Upper lobe of right lung (tissue), 1 donor: ENCODE data around the gene LDB2. TPM values are rescaled to one million over a fixed set of nuclear protein-coding genes. Genes with fewer than 3 reads are reported as not detected.

ENCODE experiments used
- ATAC-seq: fragments of 200-7000 bp; cut with Tn5 transposase; one replicate; pipeline ENCODE4 v1.9.1; 2020; ENCODE audit warnings: mild to moderate bottlenecking, moderate library complexity
- DNase-seq: peaks from one replicate; pipeline ENCODE4 v3.0.0-alpha.2; 2020
- H3K27ac ChIP-seq: fragments of 200-600 bp; one replicate; pipeline ENCODE4 v1.8.0; 2022
- H3K27me3 ChIP-seq: fragments of 200-600 bp; one replicate; pipeline ENCODE4 v1.8.0; 2022; ENCODE audit warnings: mild to moderate bottlenecking
- H3K36me3 ChIP-seq: fragments of 200-600 bp; one replicate; pipeline ENCODE4 v1.8.0; 2022
- H3K4me1 ChIP-seq: fragments of 200-600 bp; one replicate; pipeline ENCODE4 v1.8.0; 2022
- H3K4me3 ChIP-seq: fragments of 200-600 bp; one replicate; pipeline ENCODE4 v1.8.0; 2022; ENCODE audit warnings: mild to moderate bottlenecking
- H3K9me3 ChIP-seq: fragments of 200-600 bp; one replicate; pipeline ENCODE4 v1.8.0; 2022
- intact Hi-C: fragments of 100-400 bp; cut with DNase I; formaldehyde crosslinking; loops from one replicate; pipeline ENCODE4 v1.11.0; 2022
- total RNA-seq: library from RNA; stranded (reverse); fragmentation: NEBNext Ultra II Directional; extraction: Animal tissue kit (Norgen Biotek cat#: 25700); gene quantifications from one replicate; pipeline ENCODE4 v1.2.1, GENCODE V29; 2021
- TF ChIP-seq, protein P1 (sequence below): fragments of 200-600 bp; IDR thresholded peaks from one replicate; pipeline ENCODE4 v1.8.0; 2022; ENCODE audit warnings: antibody characterized with exemption
- donor health status: DM: no; HTN: yes; CAD: no; lungs with severe emphysema.

LDB2 gene
- total RNA-seq, 1 donor from 2014 or later, result 139 TPM

- no peak overlapping the region for H3K4me3 ChIP-seq
- TF ChIP-seq, protein P1, sequence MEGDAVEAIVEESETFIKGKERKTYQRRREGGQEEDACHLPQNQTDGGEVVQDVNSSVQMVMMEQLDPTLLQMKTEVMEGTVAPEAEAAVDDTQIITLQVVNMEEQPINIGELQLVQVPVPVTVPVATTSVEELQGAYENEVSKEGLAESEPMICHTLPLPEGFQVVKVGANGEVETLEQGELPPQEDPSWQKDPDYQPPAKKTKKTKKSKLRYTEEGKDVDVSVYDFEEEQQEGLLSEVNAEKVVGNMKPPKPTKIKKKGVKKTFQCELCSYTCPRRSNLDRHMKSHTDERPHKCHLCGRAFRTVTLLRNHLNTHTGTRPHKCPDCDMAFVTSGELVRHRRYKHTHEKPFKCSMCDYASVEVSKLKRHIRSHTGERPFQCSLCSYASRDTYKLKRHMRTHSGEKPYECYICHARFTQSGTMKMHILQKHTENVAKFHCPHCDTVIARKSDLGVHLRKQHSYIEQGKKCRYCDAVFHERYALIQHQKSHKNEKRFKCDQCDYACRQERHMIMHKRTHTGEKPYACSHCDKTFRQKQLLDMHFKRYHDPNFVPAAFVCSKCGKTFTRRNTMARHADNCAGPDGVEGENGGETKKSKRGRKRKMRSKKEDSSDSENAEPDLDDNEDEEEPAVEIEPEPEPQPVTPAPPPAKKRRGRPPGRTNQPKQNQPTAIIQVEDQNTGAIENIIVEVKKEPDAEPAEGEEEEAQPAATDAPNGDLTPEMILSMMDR, result no peak
- H3K27me3 ChIP-seq, result no peaks in the 10 kb centered on the region
- DNase-seq, result no peak
- H3K9me3 ChIP-seq, result no peaks in the 10 kb centered on the region
- ATAC-seq, result no peak
- intact Hi-C loops, result no loop called here
- H3K27ac ChIP-seq, result no peak overlapping the region
- no peaks in the 10 kb centered on the region for H3K4me1 ChIP-seq
- no peaks in the 10 kb centered on the region for H3K36me3 ChIP-seq
Measured at GRCh38 chr4:16488084-16488483, 410.4 kb downstream of the LDB2 start.

GRCh38 chr4:16484711-16485110 lies 413.7 kb downstream of the LDB2 start:
- intact Hi-C loops, result no loop called here
- no peak for ATAC-seq
- Histone ChIP-seq H3K4me3 (no peak overlapping the region), H3K27ac (no peak overlapping the region), H3K9me3 (no peaks in the 10 kb centered on the region), H3K27me3 (no peaks in the 10 kb centered on the region), H3K36me3 (no peaks in the 10 kb centered on the region), H3K4me1 (no peaks in the 10 kb centered on the region)
- TF ChIP-seq, protein P1, result no peak
- DNase-seq, result no peak

DNA sequence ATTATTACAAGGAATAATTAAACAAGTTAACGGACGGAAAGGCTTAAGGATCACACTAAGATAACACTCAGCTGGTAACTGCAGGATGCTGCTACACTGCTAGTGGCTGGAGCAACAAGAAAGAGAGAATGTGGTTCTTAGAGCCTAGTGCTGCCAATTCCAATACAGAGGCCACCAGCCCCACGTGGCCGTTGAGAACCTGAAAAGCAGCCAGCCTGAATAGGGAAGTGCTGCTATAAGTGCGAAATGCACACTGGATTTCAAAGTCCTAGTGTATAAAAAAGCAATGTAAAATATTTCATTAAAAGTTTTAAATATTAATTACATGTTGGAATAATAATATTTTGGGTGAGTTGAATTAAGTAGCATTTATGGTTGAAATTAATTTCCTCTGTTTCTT lies 414.9 kb downstream of the LDB2 start:
- Histone ChIP-seq H3K27me3 (no peaks in the 10 kb centered on the region), H3K9me3 (no peaks in the 10 kb centered on the region), H3K36me3 (no peaks in the 10 kb centered on the region), H3K27ac (no peak overlapping the region), H3K4me1 (no peaks in the 10 kb centered on the region), H3K4me3 (no peak overlapping the region)
- intact Hi-C loops, result no loop called here
- ATAC-seq (no peak), DNase-seq (no peak)
- TF ChIP-seq, protein P1, result no peak

DNA sequence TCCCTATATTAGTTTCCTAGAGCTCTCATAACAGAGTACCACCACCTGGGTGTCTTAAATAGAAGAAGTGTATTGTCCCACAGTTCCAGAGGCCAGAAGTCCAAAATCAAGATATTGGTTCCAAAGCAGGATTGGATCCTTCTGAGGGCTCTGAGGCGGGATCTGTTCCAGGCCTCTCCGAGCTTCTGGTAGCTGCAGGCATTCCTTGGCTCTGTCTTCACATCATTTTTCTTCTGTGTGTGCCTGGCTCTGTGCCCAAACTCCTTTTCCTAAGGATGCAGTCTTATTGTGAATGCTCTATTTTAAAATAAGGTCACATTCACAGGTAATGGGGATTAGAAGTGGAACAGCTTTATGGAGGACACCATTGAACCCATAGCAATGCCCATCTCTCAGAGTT lies 418.4 kb downstream of the LDB2 start:
- H3K27ac ChIP-seq, result no peak overlapping the region
- H3K9me3 ChIP-seq, result no peaks in the 10 kb centered on the region
- no peak overlapping the region for H3K4me3 ChIP-seq
- no peaks in the 10 kb centered on the region for H3K4me1 ChIP-seq
- H3K36me3 ChIP-seq, result no peaks in the 10 kb centered on the region
- ATAC-seq (no peak), DNase-seq (no peak)
- TF ChIP-seq, protein P1, result no peak
- intact Hi-C loops, result no loop called here
- no peaks in the 10 kb centered on the region for H3K27me3 ChIP-seq

DNA sequence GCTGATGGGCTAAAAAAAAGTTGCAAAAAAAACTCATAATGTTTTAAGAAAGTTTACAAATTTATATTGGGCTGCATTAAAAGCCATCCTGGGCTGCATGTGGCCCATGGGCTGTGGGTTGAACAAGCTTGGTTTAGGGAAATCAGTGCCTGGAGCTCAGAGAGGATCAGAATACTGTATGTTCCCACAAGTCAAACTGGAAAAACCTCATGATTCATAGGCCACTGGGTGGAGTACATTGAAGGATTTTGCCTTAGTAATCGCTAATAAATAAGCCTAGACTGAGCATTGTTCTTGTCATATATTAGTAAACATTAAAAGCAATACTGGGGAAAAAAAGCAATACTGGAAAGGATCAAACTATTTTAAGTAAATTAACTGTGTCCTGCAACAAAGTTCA lies 425.9 kb downstream of the LDB2 start:
- Histone ChIP-seq H3K9me3 (no peaks in the 10 kb centered on the region), H3K36me3 (no peaks in the 10 kb centered on the region), H3K27me3 (no peaks in the 10 kb centered on the region), H3K4me3 (no peak overlapping the region), H3K27ac (no peak overlapping the region), H3K4me1 (no peaks in the 10 kb centered on the region)
- ATAC-seq (no peak), DNase-seq (no peak)
- TF ChIP-seq, protein P1, result no peak
- intact Hi-C loops, result no loop called here

DNA sequence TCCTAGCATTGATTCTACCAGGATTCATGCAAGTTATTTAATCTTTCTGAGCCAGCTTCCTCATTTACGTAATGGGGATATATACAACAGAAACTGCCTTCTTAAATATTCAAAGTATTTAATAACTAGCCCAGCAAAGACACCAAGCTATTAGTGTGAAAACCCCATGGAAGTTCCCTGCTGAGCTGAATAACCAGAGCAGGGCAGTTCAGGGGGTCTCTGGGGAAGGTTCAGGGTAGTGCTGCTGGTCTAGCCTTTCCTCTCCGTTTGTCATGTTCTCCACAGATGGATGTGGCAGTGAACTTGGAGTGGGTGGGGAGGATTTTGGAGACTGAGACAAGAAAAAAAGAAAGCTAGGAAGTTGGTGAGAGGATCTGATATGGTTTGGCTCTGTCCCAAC lies 431.4 kb downstream of the LDB2 start:
- H3K27me3 ChIP-seq, result no peaks in the 10 kb centered on the region
- no peaks in the 10 kb centered on the region for H3K36me3 ChIP-seq
- no peak overlapping the region for H3K27ac ChIP-seq
- intact Hi-C loops, result no loop called here
- no peak for ATAC-seq
- TF ChIP-seq, protein P1, result no peak
- no peaks in the 10 kb centered on the region for H3K9me3 ChIP-seq
- DNase-seq, result no peak
- H3K4me1 ChIP-seq, result no peaks in the 10 kb centered on the region
- H3K4me3 ChIP-seq, result no peak overlapping the region
